RKO (cell line): ENCODE data around the gene FPR1.
"Not testable (repeated sequence)": the region's sequence is repeated elsewhere in the genome, so short reads cannot be mapped to it uniquely, and the experiment has no call there.

Experiments
- DNase-seq: peaks from one replicate; pipeline ENCODE4 v3.0.0-alpha.2; 2016; ENCODE audit warnings: low spot score

FPR1 gene

GRCh38 chr19:51779181-51779580 is 27.5 kb upstream of the FPR1 start:
- DNase-seq, result no peak

DNA sequence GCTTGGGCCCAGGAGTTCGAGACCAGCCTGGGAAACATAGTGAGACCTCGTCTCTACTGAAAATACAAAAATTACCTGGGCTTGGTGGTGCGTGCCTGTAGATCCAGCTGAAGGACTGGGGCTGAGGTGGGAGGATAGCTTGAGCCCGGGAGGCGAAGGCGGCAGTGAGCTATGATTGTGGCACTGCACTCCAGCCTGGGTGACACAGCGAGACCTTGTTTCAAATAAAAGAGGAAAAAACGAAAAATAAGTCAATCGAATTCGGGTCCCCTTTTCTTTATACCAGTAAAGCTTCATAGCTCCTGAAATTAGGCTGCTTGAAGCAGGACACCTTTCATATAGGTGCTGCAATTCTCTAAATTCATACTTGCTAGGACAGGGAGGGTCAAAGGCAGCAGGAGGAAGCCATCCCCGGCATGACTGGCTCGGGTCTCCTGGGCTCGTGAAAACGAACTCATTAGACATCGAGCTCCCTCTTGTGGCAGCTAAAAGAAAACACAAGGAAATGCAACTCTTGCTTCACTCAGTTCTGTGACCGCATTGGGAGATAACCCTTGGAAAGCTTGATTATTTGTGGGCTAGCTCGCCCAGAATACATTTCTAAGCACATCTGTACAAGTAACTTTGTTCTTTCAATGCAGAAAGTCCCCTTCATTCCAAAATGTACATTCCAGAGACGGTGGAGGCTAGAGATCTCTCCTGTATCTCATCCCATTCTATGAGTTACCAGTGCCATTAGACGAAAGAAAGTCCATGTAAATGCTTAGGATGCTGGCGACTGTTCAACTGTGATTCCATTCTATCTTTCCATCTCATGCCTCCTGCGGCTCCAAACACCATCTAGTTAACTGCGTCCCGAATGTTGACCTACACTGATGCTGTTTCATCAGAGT is 26.1 kb upstream of the FPR1 start:
- DNase-seq, result peak; percentile 87

DNA sequence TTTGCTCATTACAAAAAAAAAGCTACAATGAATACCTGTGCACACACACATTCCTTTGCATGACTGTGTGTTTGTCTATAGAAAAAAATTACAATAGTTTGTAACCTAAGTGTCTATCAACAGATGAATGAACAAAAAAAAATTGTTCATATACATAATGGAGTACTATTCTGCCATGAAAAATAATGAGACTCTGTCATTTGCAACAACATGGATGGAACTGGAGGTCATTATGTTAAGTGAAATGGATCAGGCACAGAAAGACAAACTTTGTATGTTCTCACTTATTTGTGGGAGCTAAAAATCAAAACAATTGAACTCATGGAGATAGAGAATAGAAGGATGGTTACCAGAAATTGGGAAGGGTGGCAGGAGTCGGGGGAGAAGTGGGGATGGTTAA is 24.9 kb upstream of the FPR1 start:
- not testable (repeated sequence) for DNase-seq

DNA sequence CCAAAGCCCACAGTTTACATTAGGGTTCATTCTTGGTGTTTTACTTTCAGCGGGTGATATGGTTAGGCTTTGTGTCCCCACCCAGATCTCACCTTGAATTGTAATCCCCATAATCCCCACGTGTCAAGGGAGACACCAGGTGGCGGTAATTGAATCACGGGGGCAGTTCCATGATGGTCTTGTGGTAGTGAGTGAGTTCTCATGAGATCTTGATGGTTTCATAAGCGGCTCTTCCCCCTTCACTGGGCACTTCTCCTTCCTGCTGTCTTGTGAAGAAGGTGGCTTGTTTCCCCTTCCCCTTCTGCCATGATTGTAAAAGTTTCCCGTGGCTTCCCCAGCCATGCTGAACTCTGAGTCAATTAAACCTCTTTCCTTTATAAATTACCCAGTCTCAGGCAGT is 21.3 kb upstream of the FPR1 start:
- DNase-seq, result no peak

- no peak for DNase-seq
Observed at GRCh38 chr19:51771376-51772130, 19.9 kb upstream of the FPR1 start.

DNA sequence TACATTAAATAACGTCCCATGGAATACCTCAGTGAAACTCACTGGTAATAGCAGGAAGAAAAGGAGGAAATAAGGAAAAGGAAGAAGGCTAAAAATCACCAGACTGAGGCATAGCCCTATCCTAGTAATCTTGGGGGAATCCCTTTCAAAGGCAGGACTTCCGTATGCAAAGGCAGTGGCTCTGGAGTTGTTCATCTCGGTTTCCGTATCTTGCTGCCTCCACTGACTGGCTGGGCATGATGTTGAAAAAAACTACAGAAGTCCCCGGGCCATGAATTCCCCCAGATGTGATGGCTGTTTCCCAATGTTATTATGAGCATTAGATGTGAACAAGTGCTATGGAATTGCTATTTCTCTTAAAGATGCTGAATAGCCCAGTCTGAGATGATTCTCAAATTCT is 14.8 kb upstream of the FPR1 start:
- no peak for DNase-seq

DNA sequence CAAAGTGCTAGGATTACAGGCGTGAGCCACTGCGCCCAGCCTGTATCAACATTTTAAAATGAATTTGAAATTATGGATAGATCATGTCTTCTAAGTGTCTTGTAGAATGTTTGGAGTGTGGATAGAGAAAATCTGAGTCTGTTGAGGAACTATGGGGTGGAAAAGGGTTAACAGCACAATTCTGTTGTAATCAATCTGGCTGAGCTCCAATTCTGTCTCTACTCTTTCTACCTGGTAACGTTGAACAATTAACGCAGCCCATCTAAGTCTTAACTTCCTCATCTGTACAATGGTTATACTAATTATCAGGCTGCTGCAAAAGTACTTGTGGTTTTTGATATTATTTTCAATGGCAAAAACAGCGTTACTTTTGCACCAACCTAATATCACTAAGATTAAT is 13.4 kb upstream of the FPR1 start:
- DNase-seq, result no peak

- DNase-seq, result no peak
Observed at GRCh38 chr19:51761696-51762095, 10.0 kb upstream of the FPR1 start.

DNA sequence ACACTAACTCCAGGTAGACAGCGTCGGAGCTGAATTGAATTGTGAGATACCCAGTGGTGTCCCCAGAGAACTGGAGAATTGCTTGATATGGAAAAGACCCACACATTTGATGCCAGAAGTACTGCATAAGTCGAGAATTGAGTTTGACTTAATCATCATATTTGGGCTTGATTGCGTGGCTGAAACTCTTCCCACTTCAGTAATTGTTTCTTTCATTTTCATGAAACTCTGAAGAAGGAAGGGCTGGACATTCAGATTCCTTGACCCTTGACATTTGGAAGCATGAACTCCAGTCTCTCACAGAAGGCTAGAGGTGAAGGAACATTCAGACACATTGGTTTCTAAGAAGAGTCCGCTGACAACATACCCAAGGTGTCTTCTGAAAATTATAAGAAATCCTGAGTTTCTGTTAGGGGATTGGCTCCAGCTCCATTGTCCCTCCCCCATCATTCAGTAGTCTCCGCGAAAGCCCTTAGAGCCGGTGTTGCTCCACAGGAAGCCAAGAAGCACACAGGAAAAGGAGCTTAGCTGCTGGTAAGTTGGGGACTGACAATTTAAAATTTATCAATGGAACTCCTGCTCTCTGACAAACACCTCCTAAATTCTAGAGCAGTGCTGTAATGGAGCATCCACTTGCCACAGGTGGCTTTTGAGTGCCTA is 9.1 kb upstream of the FPR1 start, which contains the start of gene FPR2:
TSS of gene FPR2 (plus strand) at position 484 of the 660 bp plus-strand sequence. CDS start 7,479 bp downstream, outside the sequence.
- DNase-seq, result no peak

GRCh38 chr19:51755571-51755970 is 3.9 kb upstream of the FPR1 start:
- no peak for DNase-seq

GRCh38 chr19:51754770-51755169 is 3.1 kb upstream of the FPR1 start:
- no peak for DNase-seq

DNA sequence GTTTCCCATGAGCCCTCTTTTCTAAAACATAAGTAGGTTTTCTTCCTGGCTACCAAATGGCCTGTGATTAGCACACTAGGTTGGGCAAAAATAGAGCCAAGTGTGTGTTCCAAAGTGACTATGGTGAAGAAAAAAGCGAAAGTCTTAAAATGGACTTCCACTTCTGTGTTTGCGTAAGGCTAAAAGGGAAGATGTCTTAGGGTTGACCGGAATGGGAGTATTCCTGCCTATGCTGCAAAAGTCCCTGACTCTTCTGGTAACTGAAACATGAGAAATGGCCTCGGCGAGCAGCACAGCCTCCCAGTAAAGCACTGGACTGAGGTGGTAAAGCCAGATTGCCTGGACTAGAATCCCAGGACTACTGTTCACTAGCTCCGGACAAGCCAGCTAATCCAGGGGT is 2.4 kb upstream of the FPR1 start:
- DNase-seq, result no peak

- no peak for DNase-seq
Observed at GRCh38 chr19:51750400-51751094, 1.1 kb downstream of the FPR1 start.

- DNase-seq, result peak; percentile 19
Observed at GRCh38 chr19:51749979-51750378, 1.7 kb downstream of the FPR1 start.

GRCh38 chr19:51746731-51747130 is 4.9 kb downstream of the FPR1 start:
- DNase-seq, result no peak

DNA sequence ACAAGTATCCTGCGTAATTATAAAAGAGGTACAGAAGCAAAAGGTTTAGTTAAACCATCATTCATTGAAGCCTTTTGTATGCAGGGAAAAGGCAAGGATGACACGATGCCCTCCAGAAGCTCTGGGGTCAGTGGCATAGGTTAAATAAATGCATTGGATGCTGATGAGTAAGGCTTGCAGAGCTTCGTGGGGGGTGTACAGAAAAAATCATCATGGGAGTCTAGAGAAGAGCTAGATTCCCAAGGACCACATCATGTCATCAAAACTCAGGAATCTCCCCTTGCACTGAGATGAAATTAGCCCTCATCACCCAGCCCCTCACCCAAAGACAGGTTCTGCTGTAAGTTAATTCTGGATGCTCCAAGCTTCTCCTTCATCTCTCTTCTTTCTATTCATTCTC is 8.3 kb downstream of the FPR1 start:
- no peak for DNase-seq

- peak; percentile 3 for DNase-seq
Observed at GRCh38 chr19:51742789-51743188, 8.9 kb downstream of the FPR1 start.

GRCh38 chr19:51740356-51740755 is 11.3 kb downstream of the FPR1 start:
- no peak for DNase-seq

DNA sequence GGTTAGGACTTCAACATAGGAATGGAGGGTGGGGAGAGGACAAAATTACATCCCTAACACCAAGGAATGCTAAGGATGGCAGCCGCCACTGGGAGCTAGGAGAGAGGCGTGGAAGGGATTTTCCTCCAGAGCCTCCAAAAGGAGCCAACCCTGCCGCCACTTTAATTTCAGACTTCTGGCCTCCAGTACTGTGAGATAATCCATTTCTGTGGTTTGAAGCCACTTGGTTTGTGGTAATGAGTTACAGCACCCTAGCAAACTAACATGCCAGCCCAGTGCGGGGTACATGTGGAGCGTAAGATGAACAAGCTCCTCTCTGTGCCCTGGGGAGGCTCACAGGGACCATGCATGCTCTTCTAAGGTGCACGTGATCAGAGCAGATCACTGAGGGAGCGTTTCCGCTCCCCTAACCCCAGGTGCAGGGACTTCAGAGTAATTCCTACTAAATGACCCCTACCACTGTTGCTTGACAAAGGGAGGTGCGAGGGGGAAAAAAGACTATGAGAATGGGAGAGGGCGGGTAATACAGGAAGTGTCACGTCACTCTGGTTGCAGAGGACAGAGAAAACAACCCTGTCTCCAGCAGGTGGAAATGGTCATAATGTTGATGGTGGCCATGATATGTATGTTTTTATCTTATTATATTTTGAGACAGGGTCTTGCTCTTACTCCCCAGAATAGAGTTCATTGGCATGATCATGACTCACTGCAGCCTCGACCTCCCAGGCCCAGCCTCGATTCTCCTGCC is 12.0 kb downstream of the FPR1 start:
- no peak for DNase-seq

GRCh38 chr19:51738523-51738922 is 13.2 kb downstream of the FPR1 start:
- not testable (repeated sequence) for DNase-seq

DNA sequence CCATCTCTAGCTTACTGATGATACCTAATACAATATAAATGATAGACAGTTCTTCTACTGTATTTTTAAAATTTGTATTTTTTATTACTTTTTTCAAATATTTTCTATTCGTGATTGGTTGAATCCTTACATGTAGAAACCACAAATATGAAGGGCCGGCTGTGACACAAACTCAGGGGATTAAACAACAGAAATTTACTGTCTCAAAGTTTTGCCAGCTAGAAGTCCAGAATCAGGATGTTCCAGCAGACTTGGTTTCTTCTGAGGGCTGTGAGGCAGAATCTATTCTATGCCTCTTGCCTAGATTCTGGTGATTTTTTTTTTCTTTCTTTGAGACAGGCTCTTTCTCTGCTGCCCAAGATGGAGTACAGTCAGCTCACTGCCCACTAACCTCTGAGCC is 13.8 kb downstream of the FPR1 start:
- DNase-seq, result no peak
